Calu3 (cell line): Measurements from ENCODE around the gene DMD. TPM values are rescaled to one million over a fixed set of nuclear protein-coding genes. Genes with fewer than 3 reads are reported as not detected.

Experiments
- BruUV-seq: library from RNA; stranded (reverse); fragments of 400-500 nt; replicated peaks from 2 replicates; lab custom pipeline; 2021; lab: Mats Ljungman, UMichigan
- CTCF ChIA-PET: fragments of 300-600 bp; sonication (Branson Sonifier 250); formaldehyde crosslinking; loops from one replicate; lab custom pipeline; 2022; ENCODE audit warnings: antibody characterized with exemption; lab: Charles Lee
- DNase-seq: peaks from one replicate; pipeline ENCODE4 v3.0.0; 2022
- H3K27ac Mint-ChIP-seq: one replicate; pipeline ENCODE4 v1.8.0; 2022; ENCODE audit warnings: mixed read lengths; ENCODE audit not compliant: unreplicated experiment
- H3K27me3 Mint-ChIP-seq: one replicate; pipeline ENCODE4 v1.8.0; 2022; ENCODE audit warnings: mixed read lengths; ENCODE audit not compliant: unreplicated experiment
- H3K36me3 Mint-ChIP-seq: one replicate; pipeline ENCODE4 v1.8.0; 2022; ENCODE audit warnings: mild to moderate bottlenecking, moderate library complexity, mixed read lengths; ENCODE audit not compliant: insufficient read depth, unreplicated experiment
- H3K4me1 Mint-ChIP-seq: one replicate; pipeline ENCODE4 v1.8.0; 2022; ENCODE audit warnings: mild to moderate bottlenecking, low read depth, mixed read lengths; ENCODE audit not compliant: unreplicated experiment
- H3K4me3 Mint-ChIP-seq: one replicate; pipeline ENCODE4 v1.8.0; 2022; ENCODE audit warnings: mild to moderate bottlenecking, low read depth, moderate library complexity, mixed read lengths; ENCODE audit not compliant: unreplicated experiment
- H3K9me3 Mint-ChIP-seq: one replicate; pipeline ENCODE4 v1.8.0; 2022; ENCODE audit warnings: low read depth, mixed read lengths; ENCODE audit not compliant: unreplicated experiment
- CTCF ChIP-seq: fragments of 200-600 bp; IDR thresholded peaks from one replicate; pipeline ENCODE4 v1.8.0; 2022; ENCODE audit warnings: antibody characterized with exemption; ENCODE audit not compliant: unreplicated experiment
- intact Hi-C: fragments of 100-400 bp; cut with micrococcal nuclease; formaldehyde crosslinking; loops from one replicate; pipeline ENCODE4 v1.10.0; 2022; ENCODE audit not compliant: unreplicated experiment
- total RNA-seq: library from RNA; stranded (reverse); gene quantifications from 2 replicates; pipeline ENCODE4 v1.2.3, GENCODE V29; 2022

The DMD gene
- total RNA-seq, 1 experiment from 2014 or later, result 11.6 TPM

- CTCF ChIA-PET, result no interaction called here
- no peaks in the 10 kb centered on the region for H3K27me3 Mint-ChIP-seq
- H3K4me1 Mint-ChIP-seq, result no peaks in the 10 kb centered on the region
- intact Hi-C loops, result no loop called here
- DNase-seq, result no peak
- no peaks in the 10 kb centered on the region for H3K9me3 Mint-ChIP-seq
- BruUV-seq, result no TSS peak
- no peaks in the 10 kb centered on the region for H3K36me3 Mint-ChIP-seq
- no peak overlapping the region for H3K4me3 Mint-ChIP-seq
- H3K27ac Mint-ChIP-seq, result no peak overlapping the region
- no peak for TF ChIP-seq CTCF
Measured at GRCh38 chrX:33142331-33142730, 69.0 kb downstream of the DMD start.

- H3K27me3 Mint-ChIP-seq, result no peaks in the 10 kb centered on the region
- no peak for TF ChIP-seq CTCF
- H3K27ac Mint-ChIP-seq, result no peak overlapping the region
- no TSS peak for BruUV-seq
- CTCF ChIA-PET, result no interaction called here
- DNase-seq, result no peak
- no peaks in the 10 kb centered on the region for H3K9me3 Mint-ChIP-seq
- H3K4me1 Mint-ChIP-seq, result no peaks in the 10 kb centered on the region
- no peak overlapping the region for H3K4me3 Mint-ChIP-seq
- no peaks in the 10 kb centered on the region for H3K36me3 Mint-ChIP-seq
- intact Hi-C loops, result no loop called here
Measured at GRCh38 chrX:33138677-33139249, 72.6 kb downstream of the DMD start.

- CTCF ChIA-PET, result no interaction called here
- Mint-ChIP-seq H3K36me3 (no peaks in the 10 kb centered on the region), H3K27ac (no peak overlapping the region), H3K27me3 (no peaks in the 10 kb centered on the region), H3K9me3 (no peaks in the 10 kb centered on the region), H3K4me3 (no peak overlapping the region), H3K4me1 (no peaks in the 10 kb centered on the region)
- intact Hi-C loops, result no loop called here
- no TSS peak for BruUV-seq
- no peak for DNase-seq
- TF ChIP-seq CTCF, result no peak
Measured at GRCh38 chrX:33134164-33134563, 77.2 kb downstream of the DMD start.

GRCh38 chrX:33133320-33133719 is 78.0 kb downstream of the DMD start:
- no peak for DNase-seq
- H3K27ac Mint-ChIP-seq, result no peak overlapping the region
- no peaks in the 10 kb centered on the region for H3K4me1 Mint-ChIP-seq
- CTCF ChIA-PET, result no interaction called here
- TF ChIP-seq CTCF, result no peak
- H3K4me3 Mint-ChIP-seq, result no peak overlapping the region
- BruUV-seq, result no TSS peak
- intact Hi-C loops, result no loop called here
- H3K36me3 Mint-ChIP-seq, result no peaks in the 10 kb centered on the region
- no peaks in the 10 kb centered on the region for H3K9me3 Mint-ChIP-seq
- no peaks in the 10 kb centered on the region for H3K27me3 Mint-ChIP-seq
